ENCODE measurements around the gene MICAL2.
A peak's percentile ranks its signal among the peaks of the same experiment; 100 is the strongest.
"Not testable (repeated sequence)": the region's sequence is repeated elsewhere in the genome, so short reads cannot be mapped to it uniquely, and the experiment has no call there.

MICAL2 gene

GRCh38 chr11:12137005-12137690 is 26.8 kb downstream of the MICAL2 start:
- DNase-seq = no peak

DNA sequence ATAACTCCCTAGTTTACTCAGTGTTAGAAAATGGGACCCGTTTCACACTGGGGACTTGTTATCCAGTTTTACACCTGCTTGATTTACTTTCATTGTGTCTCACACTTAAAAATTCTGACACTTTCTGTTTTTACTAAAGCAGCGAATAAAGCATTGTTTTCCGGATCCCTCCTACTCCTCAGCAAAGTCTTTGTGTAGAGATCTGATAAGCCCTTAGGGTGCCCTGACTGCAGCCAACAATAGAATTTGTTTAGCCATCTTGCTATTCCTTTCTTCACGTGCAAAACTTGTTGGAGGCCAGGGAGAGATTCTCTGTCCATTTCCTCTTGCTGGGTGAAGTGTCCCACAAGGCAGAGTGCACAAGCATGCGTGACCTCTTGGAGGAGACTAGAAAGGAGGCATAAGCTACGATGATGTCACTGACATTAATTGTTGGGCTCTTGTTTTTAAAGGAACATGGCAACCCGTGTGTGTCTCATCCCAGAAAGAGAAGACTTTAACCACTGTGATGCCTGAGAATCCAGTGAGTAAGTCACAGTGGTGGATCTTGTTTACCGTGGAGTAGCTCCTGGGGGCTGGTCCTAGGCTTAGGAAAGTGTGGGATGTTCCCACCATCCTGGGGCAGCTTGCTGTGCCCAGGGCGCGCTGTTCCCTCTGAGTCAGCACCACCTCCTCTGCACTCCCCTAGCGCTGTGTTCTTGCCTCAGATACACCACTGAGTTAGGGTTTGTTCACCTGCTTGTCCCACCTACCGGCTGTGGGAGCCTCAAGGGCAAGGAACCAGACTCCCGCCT is 27.7 kb downstream of the MICAL2 start:
- DNase-seq = no peak

DNA sequence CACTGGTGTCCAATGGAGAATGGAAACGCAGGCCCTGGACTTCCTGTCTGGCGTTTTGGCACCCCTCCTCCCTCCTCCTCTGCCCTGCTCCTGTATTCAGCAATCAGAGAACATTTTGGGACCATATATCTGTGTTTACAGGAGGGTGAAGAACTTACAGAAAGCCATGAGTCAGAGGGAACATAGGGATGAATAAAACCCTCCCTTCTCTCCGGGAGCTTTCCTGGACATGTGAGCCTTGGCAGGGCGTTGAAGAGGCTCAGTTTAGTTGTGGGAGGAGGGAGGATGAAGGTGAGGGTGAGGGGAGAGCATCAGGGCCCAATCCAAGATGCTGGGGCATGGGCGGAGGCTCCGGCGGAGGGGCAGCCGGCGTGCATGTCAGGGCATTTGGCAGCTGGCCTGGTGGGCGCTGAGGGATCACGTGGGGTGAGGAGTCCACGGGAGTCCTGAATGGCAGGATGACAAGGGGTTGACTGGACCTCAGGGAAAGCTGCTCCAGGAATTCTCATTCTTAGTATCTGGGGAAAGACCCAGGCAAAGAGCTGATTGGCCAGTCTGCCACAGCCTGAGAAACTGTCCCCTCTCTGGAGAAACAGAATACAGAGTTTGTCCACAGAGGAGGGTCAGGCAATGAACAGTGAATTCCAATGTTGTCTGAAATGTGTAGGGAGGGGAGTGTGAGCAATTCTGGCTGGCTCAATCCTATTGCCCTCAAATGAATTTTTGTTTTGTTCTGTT is 28.9 kb downstream of the MICAL2 start:
- DNase-seq = peak; percentile 20

DNA sequence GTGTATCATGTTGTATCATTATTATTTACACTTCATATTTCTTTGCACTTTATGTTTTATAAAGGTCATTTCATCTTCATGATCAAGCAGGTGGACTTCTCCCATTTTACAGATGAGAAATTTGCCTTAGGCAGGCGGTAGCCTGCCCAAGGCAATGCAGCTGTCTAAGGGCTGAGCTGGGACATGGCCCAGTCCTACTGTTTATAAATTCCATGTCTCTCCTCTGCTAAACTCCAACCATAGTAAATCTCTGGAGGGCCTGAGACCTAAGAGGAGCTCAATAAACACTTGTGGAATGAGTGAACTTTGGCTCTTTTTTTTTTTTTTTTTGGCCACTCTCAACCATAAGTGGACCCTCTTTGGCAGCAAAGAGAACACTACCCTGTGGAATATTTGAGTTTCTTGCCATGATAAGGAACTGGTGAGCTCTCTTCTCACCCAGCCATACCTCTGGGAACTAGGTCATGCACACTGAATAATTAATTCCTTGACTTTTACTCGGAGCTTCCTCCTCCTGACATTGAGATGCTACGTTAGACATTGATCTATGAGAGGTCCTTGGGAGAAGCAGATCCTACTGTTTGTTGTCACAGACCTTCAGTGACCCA is 29.9 kb downstream of the MICAL2 start:
- no peak for DNase-seq

DNA sequence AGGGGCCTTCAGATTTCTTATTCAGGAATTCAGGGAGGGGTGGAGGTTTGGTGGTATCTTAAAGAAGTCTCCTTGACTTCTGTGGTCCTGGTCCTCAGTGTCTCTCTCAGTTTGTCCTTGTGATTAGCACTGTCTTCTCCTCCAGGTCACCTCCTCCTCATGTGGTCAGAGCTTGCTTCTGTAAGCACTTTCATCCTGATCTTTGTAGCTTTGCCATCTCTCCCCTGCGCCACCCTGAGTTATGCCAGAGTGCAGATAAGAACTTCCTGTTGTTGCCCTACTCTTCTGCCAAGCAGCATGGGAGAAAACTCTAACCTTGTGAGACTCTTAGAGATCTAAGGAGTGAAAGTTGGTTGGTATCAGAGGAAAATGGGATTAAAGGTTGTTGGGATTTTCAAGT is 30.9 kb downstream of the MICAL2 start:
- DNase-seq = no peak

DNA sequence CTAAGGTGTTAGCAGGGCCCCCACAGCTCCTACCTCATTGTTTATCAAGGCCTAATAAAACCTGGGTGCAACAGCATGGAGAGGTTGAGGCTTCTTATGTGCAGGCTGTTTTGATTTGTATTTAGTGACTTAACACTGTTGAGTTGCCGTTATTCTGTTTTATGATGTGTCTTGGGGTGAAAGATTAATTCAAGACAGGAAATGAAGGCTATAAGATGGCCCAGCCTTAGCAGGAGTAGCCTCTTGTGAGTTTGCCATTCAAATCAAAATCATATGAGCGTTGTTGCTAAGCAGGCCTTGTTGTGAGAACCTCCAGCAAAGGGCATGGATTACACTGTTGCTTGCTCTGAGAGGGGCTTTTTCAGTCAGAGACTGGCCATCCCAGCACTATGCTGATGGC is 31.8 kb downstream of the MICAL2 start:
- no peak for DNase-seq

- no peak for DNase-seq
Measured at GRCh38 chr11:12142909-12143308, 32.5 kb downstream of the MICAL2 start.

DNA sequence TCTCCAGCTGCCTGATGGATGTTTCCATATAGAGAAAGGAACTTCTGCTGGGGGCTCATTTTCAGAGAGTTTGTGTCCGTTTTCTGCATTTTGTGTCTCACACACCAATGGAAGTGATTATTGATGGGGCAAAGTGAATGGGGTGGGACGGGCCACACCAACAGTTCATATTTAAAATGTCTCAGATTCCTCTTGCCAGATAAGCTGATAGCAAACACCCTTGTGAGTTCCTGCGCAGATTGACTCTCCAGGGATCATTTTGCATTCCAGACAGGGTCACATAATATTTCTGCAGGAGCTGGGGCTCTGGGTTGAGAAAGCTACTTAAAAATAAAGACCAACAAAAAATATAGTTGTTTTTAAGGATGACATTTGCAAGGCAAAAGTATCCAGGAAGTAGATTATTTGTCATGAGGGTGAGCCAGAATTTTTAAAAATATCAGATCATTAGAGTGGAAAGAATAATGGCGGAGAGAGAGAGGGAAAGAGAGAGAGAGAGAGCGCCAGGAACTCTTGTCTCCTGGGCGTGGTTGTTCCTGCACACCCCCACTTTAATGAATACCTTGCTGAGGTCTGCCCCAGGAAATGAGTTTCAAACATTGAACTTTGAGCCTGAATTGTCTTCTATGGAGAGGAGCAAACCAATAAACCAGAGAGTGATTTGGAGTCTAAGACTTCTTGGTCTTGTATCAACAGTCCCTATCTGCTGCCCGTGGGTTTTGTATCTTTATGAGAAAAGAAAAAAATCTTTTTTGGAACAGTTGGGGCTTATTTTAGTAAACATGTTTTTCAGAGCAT is 33.3 kb downstream of the MICAL2 start:
- no peak for DNase-seq

- no peak for DNase-seq
Measured at GRCh38 chr11:12144330-12145174, 34.2 kb downstream of the MICAL2 start.

GRCh38 chr11:12146678-12147077 is 36.3 kb downstream of the MICAL2 start:
- not testable (repeated sequence) for DNase-seq

DNA sequence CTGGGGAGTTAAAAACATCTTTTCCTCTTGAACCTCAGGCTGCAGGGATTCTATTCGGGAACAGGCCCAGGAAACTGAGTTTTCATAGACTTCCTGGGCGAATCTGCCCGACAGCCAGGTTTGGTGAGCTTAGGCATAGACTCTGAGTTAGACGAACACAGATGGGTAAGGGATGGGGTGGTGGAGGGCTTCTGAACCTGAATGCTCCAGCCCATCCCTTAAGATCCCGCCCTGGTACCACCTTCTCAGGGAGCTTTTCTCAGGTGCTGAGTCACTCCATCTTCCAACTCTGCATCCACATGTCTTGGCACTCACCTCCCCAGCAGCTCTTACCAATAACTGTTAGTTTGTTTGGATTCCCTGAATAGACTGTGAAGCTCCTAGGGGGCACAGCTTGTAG is 37.4 kb downstream of the MICAL2 start:
- DNase-seq = no peak

DNA sequence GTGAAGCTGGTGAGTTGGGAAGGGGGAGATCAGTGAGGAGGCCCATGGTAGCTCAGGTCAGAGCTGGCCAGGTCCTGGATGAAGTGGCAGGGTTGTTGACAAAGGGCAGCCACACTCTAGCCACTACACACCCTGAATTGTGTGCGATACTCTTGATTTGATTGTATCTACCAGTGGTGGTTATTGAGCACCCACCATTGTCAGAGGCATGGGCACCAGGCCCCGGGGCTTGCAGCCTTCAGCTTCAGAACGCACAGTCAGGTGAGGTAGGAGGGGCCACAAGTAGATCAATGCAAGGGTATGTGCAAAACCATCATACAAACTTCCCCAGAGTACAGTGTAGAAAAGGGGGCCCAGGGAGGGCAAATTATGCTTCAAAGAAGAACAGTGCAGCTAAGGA is 38.1 kb downstream of the MICAL2 start:
- no peak for DNase-seq

DNA sequence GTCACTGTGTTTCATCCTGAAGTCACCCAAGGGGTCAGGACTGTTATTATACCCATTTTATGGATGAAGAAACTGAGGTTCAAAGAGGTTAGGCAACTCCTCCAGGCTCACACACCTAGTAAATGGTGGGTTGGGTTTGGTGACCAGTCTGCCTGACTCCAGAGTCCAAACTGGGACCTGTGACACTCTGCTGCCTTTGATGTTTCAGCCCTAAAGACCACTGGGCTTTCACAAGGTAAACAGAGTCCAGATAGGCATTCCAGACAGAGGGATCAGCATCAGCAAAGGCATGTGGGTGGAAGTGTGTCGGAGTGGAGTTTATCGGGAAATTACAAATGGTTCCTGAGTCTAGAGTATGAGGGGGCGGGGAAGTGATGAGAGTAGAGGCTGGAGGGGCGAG is 38.5 kb downstream of the MICAL2 start:
- no peak for DNase-seq

DNA sequence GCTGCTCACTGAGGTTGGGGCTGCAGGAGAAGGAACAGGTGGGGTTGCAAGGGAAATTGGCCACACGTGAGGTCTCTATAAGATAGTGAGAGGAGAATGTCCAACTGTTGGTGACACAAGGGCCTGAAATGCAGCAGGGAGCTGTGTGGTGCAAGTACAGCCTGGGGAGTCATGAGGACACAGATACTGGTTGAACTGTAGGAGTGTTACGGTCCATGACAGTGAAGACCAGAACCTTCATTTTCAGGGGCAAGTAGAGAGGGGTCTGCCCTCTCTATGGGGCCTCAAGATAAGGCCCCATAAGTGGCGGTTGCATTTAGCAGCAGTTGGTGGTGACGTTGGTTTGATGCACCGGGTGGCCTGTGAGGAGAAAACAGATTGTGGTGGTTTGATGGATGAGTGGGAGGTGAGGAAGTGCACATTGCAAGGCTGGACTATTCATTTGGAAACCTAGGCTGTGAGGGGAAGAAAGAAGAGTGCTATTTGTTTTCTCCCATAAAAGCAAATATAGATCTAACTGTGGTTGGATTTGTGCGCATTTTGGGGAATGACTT is 39.4 kb downstream of the MICAL2 start:
- no peak for DNase-seq

DNA sequence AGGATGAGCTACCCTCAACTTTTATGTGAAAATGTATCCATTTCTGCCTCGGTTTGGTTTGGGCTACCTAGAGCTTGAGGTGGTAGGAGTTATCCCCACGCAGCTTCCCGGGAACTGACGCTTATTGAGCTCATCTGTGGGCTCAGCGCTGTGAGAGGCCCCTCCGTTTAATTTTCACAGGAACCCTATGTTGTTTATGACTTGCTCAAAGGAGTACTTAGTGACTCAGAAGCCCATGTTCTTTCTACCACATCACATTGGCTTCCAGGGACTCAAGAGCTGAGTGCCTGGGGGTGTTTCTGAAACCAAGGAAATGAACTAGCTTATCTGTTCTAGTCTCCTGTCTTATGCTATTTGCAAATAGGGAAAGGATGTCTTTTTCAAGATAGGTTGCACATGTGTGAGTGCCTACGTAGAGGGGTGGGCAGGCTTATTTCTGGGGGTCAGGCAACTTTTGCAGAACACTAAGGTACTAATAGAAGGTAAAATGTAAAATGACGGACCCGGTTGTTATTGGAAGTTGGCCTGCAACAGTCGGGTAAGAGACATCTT is 40.5 kb downstream of the MICAL2 start:
- DNase-seq = no peak

GRCh38 chr11:12152321-12152720 is 41.9 kb downstream of the MICAL2 start:
- no peak for DNase-seq

- no peak for DNase-seq
Measured at GRCh38 chr11:12154871-12155668, 44.7 kb downstream of the MICAL2 start.

- DNase-seq = no peak
Measured at GRCh38 chr11:12155696-12156095, 45.3 kb downstream of the MICAL2 start.

GRCh38 chr11:12156301-12157140 is 46.1 kb downstream of the MICAL2 start:
- no peak for DNase-seq
